Mononuclear cell (primary cell): ENCODE measurements around the gene PLCL2. TPM values are rescaled to one million over a fixed set of nuclear protein-coding genes. Genes with fewer than 3 reads are reported as not detected.

ENCODE experiments used
- H3K27me3 ChIP-seq: 2 replicates; pipeline ENCODE4 v1.6.0; 2011; ENCODE audit warnings: low read length, control low read depth; ENCODE audit not compliant: insufficient read depth
- H3K4me1 ChIP-seq: 2 replicates; pipeline ENCODE4 v1.5.1; 2011; ENCODE audit warnings: mild to moderate bottlenecking, low read length, control low read depth; ENCODE audit not compliant: insufficient read depth
- H3K4me3 ChIP-seq: 2 replicates; pipeline ENCODE4 v1.5.1; 2011; ENCODE audit warnings: mild to moderate bottlenecking, low read length, moderate library complexity
- H3K9me3 ChIP-seq: 2 replicates; pipeline ENCODE4 v1.5.1; 2011; ENCODE audit warnings: low read depth, mild to moderate bottlenecking, control low read depth, low read length
- total RNA-seq: library from RNA; depleted of rRNA; stranded (reverse); fragments of >200 nt; gene quantifications from one replicate; pipeline ENCODE4 v1.2.3, GENCODE V29; 2012

PLCL2 gene
- total RNA-seq, 1 donor = 73.6 TPM

DNA sequence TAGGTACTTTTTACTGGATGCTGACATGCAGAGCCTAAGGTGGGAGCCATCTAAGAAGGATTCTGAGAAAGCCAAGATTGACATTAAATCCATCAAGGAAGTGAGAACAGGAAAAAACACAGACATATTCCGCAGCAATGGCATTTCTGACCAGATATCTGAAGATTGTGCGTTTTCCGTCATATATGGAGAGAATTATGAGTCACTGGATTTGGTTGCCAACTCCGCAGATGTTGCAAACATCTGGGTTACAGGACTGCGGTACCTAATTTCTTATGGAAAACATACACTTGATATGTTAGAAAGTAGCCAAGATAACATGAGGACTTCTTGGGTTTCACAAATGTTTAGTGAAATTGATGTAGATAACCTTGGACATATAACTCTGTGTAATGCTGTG is 125.1 kb downstream of the PLCL2 start:
- H3K9me3 ChIP-seq = no peaks in the 10 kb centered on the region
- no peak overlapping the region for H3K4me3 ChIP-seq

GRCh38 chr3:17011728-17012338 is 127.1 kb downstream of the PLCL2 start:
- Histone ChIP-seq H3K4me1 (peaks cover 4% of the 10 kb centered on the region), H3K27me3 (no peaks in the 10 kb centered on the region), H3K4me3 (no peak overlapping the region), H3K9me3 (no peaks in the 10 kb centered on the region)

More for the DNA sequence above, 125.1 kb downstream of the PLCL2 start:
- no peaks in the 10 kb centered on the region for H3K27me3 ChIP-seq
- H3K4me1 ChIP-seq = peaks cover 15% of the 10 kb centered on the region

- Histone ChIP-seq H3K27me3 (no peaks in the 10 kb centered on the region), H3K4me3 (no peak overlapping the region), H3K4me1 (peaks cover 4% of the 10 kb centered on the region), H3K9me3 (no peaks in the 10 kb centered on the region)
Observed at GRCh38 chr3:17013050-17013449, 128.3 kb downstream of the PLCL2 start.

- Histone ChIP-seq H3K4me3 (no peak overlapping the region), H3K27me3 (no peaks in the 10 kb centered on the region), H3K9me3 (no peaks in the 10 kb centered on the region), H3K4me1 (peaks cover 4% of the 10 kb centered on the region)
Observed at GRCh38 chr3:17013571-17013970, 128.8 kb downstream of the PLCL2 start.

- Histone ChIP-seq H3K4me3 (no peak overlapping the region), H3K9me3 (no peaks in the 10 kb centered on the region), H3K27me3 (no peaks in the 10 kb centered on the region), H3K4me1 (peaks cover 4% of the 10 kb centered on the region)
Observed at GRCh38 chr3:17014284-17014683, 129.5 kb downstream of the PLCL2 start.

- Histone ChIP-seq H3K9me3 (no peaks in the 10 kb centered on the region), H3K27me3 (no peaks in the 10 kb centered on the region), H3K4me1 (peaks cover 4% of the 10 kb centered on the region), H3K4me3 (no peak overlapping the region)
Observed at GRCh38 chr3:17014709-17015108, 130.0 kb downstream of the PLCL2 start.

DNA sequence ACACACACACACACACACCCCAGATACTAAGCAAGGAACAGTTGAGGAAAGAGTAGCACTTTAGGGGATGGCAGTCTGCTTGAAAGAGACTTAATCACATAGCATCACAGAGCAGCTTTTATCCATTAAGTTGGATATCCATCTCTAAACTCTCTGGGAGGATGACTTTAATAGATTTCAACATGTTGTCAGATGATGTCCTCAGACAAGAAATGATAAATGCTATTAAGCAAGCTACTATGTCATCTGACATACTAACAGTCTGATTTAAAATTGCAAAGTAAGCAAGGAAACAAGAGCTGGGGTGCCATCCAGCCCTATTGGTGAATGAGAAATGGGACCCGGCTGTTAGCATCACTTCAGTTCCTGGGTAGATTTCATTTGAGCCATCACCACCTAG is 136.9 kb downstream of the PLCL2 start:
- Histone ChIP-seq H3K27me3 (no peaks in the 10 kb centered on the region), H3K9me3 (no peaks in the 10 kb centered on the region), H3K4me1 (peaks cover 18% of the 10 kb centered on the region), H3K4me3 (no peak overlapping the region)

DNA sequence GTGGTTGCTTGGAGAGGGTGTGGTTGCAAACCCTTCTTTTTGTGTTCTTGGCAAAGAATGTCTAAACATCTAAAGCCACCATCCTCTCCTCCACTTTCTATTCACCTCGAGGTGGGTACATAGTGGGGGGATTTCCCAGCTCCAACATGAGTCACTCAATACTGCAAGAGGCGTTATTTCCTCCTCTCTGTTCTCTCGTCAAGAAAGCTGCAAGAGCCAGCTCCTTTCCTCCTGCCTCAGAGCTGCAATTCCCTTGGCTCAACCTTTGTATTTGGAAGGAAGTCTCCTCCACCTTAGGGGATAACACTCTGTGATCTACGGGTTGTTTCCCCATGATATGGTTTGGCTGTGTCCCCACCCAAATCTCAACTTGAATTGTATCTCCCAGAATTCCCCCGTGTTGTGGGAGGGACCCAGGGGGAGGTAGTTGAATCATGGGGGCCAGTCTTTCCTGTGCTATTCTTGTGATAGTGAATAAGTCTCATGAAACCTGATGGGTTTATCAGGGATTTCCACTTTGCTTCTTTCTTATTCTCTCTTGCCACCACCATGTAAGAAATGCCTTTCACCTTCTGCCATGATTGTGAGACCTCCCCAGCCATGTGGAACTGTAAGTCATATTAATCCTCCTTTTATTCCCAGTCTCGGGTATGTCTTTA is 138.4 kb downstream of the PLCL2 start:
- H3K9me3 ChIP-seq = no peaks in the 10 kb centered on the region
- H3K4me1 ChIP-seq = peaks cover 21% of the 10 kb centered on the region
- H3K4me3 ChIP-seq = no peak overlapping the region

DNA sequence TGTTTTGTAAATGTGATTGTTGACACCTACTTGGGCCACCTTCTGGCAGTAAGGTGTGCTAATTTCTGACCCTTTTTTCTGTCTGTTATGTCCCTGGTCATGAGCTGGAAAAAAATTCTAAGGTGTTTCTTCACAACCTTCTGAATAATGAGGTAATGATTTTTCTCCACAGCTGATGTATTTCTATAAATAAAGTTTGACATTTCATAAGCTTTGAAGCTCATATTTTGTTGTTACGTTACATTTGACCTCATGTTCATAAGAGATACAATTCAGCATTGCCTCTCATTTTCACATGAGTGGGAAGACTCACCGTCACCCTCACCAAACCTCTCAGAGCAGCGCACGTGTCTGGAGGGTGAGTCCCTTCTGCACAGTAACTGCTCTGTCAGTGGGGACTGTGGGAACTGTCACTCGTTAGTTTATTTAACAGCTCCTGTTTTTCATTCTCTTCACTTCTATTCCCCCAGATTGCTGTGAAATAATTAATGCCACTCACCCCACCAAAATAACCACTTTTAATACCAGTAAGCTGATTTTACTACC is 140.9 kb downstream of the PLCL2 start:
- Histone ChIP-seq H3K4me3 (no peak overlapping the region), H3K9me3 (no peaks in the 10 kb centered on the region), H3K4me1 (peaks cover 30% of the 10 kb centered on the region), H3K27me3 (no peaks in the 10 kb centered on the region)

More for the DNA sequence above, 138.4 kb downstream of the PLCL2 start:
- H3K27me3 ChIP-seq = no peaks in the 10 kb centered on the region

- Histone ChIP-seq H3K4me3 (no peak overlapping the region), H3K27me3 (no peaks in the 10 kb centered on the region), H3K4me1 (peaks cover 33% of the 10 kb centered on the region), H3K9me3 (no peaks in the 10 kb centered on the region)
Observed at GRCh38 chr3:17027318-17027717, 142.6 kb downstream of the PLCL2 start.

GRCh38 chr3:17028363-17028762 is 143.6 kb downstream of the PLCL2 start:
- Histone ChIP-seq H3K4me3 (no peak overlapping the region), H3K9me3 (no peaks in the 10 kb centered on the region), H3K4me1 (peaks cover 27% of the 10 kb centered on the region)

DNA sequence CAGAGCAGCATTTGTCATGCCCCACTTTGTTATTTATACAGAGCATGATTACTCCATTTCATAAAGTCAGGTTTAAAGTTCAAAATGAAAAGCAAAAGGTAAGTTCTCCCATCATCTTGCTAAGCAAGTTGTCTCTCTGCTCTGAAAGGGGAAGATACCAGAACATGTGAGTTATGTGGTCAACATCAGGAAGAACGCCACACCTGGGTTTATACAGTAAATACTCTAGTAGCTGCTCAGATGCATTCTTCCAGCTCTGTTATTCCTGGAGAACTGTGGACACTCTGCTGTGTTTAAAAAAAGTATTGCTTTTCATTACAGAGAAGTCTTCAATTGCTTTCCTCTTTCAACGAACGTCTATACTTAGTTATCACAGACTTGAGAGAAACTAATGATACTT is 145.7 kb downstream of the PLCL2 start:
- H3K9me3 ChIP-seq = no peaks in the 10 kb centered on the region
- H3K27me3 ChIP-seq = no peaks in the 10 kb centered on the region
- no peak overlapping the region for H3K4me3 ChIP-seq
- H3K4me1 ChIP-seq = peaks cover 44% of the 10 kb centered on the region

More at GRCh38 chr3:17028363-17028762, 143.6 kb downstream of the PLCL2 start:
- H3K27me3 ChIP-seq = no peaks in the 10 kb centered on the region

- no peaks in the 10 kb centered on the region for H3K27me3 ChIP-seq
- no peak overlapping the region for H3K4me3 ChIP-seq
- H3K9me3 ChIP-seq = no peaks in the 10 kb centered on the region
- peaks cover 45% of the 10 kb centered on the region for H3K4me1 ChIP-seq
Observed at GRCh38 chr3:17030956-17031652, 146.3 kb downstream of the PLCL2 start.

GRCh38 chr3:17032407-17033034 is 147.8 kb downstream of the PLCL2 start:
- no peaks in the 10 kb centered on the region for H3K27me3 ChIP-seq
- H3K4me3 ChIP-seq = no peak overlapping the region
- H3K4me1 ChIP-seq = peaks cover 45% of the 10 kb centered on the region
- no peaks in the 10 kb centered on the region for H3K9me3 ChIP-seq
